ENCODE measurements around the gene PIK3C2G.
A peak's percentile ranks its signal among the peaks of the same experiment; 100 is the strongest.
"Not testable (repeated sequence)": the region's sequence is repeated elsewhere in the genome, so short reads cannot be mapped to it uniquely, and the experiment has no call there.

Gene PIK3C2G

GRCh38 chr12:18261273-18261672 lies at the start of gene PIK3C2G:
Gene PIK3C2G, plus strand, starts transcription at chr12:18261518. Its CDS starts 20,564 bp downstream, at chr12:18282082.
- no peak for DNase-seq

GRCh38 chr12:18217966-18218365 lies 43.4 kb upstream of the PIK3C2G start:
- no peak for DNase-seq

GRCh38 chr12:18221726-18222125 lies 39.6 kb upstream of the PIK3C2G start:
- no peak for DNase-seq

GRCh38 chr12:18222699-18223098 lies 38.6 kb upstream of the PIK3C2G start:
- no peak for DNase-seq

GRCh38 chr12:18224745-18225144 lies 36.6 kb upstream of the PIK3C2G start:
- DNase-seq = peak in 1 of 2 experiments; percentile 0

- DNase-seq = no peak
These were observed 21.8 kb upstream of the PIK3C2G start for GRCh38 chr12:18239526-18239925.

GRCh38 chr12:18242380-18243089 lies 18.8 kb upstream of the PIK3C2G start:
- DNase-seq = no peak

- no peak for DNase-seq
These were observed 18.1 kb upstream of the PIK3C2G start for GRCh38 chr12:18243238-18243637.

GRCh38 chr12:18246066-18246465 lies 15.3 kb upstream of the PIK3C2G start:
- no peak for DNase-seq

- DNase-seq = peak; percentile 4 to 59
These were observed 10.9 kb upstream of the PIK3C2G start for GRCh38 chr12:18250313-18250916.

GRCh38 chr12:18254081-18254480 lies 7.2 kb upstream of the PIK3C2G start:
- DNase-seq = no peak

- DNase-seq = not testable (repeated sequence)
These were observed 6.3 kb upstream of the PIK3C2G start for GRCh38 chr12:18255004-18255403.

GRCh38 chr12:18257251-18257650 lies 4.1 kb upstream of the PIK3C2G start:
- no peak for DNase-seq

- no peak for DNase-seq
These were observed 2.4 kb upstream of the PIK3C2G start for GRCh38 chr12:18258929-18259328.

GRCh38 chr12:18259906-18260682 lies 1.2 kb upstream of the PIK3C2G start:
- DNase-seq = no peak

GRCh38 chr12:18261906-18262305 lies 588 bp downstream of the PIK3C2G start:
- DNase-seq = peak in 1 of 2 experiments; percentile 3

GRCh38 chr12:18262514-18262913 lies 1.2 kb downstream of the PIK3C2G start:
- no peak for DNase-seq

GRCh38 chr12:18264581-18265075 lies 3.3 kb downstream of the PIK3C2G start:
- DNase-seq = no peak

GRCh38 chr12:18267427-18268099 lies 6.2 kb downstream of the PIK3C2G start:
- DNase-seq = no peak

- no peak for DNase-seq
These were observed 9.7 kb downstream of the PIK3C2G start for GRCh38 chr12:18270958-18271460.

- DNase-seq = no peak
These were observed 14.7 kb downstream of the PIK3C2G start for GRCh38 chr12:18275981-18276380.

GRCh38 chr12:18277196-18277595 lies 15.9 kb downstream of the PIK3C2G start:
- DNase-seq = no peak

- no peak for DNase-seq
These were observed 19.4 kb downstream of the PIK3C2G start for GRCh38 chr12:18280728-18281127.
